Measurements from ENCODE around the gene TAMM41.

GRCh38 chr3:11803977-11804892, 42.5 kb downstream of the TAMM41 start:
- TF ChIP-seq CTCF (IDR thresholded peaks at IDR 0.05), result peak; percentile 54 to 86 (median 85)
- no peak for TF ChIP-seq POLR2A (IDR thresholded peaks at IDR 0.05)
